ENCODE data around the gene PHLDB2. TPM values are rescaled to one million over a fixed set of nuclear protein-coding genes. Genes with fewer than 3 reads are reported as not detected.
A peak's percentile ranks its signal among the peaks of the same experiment; 100 is the strongest.
"Not testable (repeated sequence)": the region's sequence is repeated elsewhere in the genome, so short reads cannot be mapped to it uniquely, and the experiment has no call there.

Gene PHLDB2
- 10 to 100 TPM; 32.1 to 62.8 (median 55.0) TPM for polyA plus RNA-seq (ENCODE audit: insufficient read depth in 1 of 5, insufficient read length in 5 of 5, low replicate concordance in 1 of 5)
- long read RNA-seq, donor 1, full-length matches to known transcripts: 5 of 5 reads
- long read RNA-seq, donor 1, partial matches to known transcripts: 0 of 5 reads
- long read RNA-seq, donor 1, other reads (novel, unspliced or antisense): 0 of 5 reads
- long read RNA-seq, donor 2, partial matches to known transcripts: 0 of 1 reads
- long read RNA-seq, donor 2, other reads (novel, unspliced or antisense): 0 of 1 reads
- long read RNA-seq, donor 3, full-length matches to known transcripts: 4 of 4 reads
- long read RNA-seq, donor 3, partial matches to known transcripts: 0 of 4 reads
- long read RNA-seq, donor 3, other reads (novel, unspliced or antisense): 0 of 4 reads
- long read RNA-seq, donor 4, full-length matches to known transcripts: 5 of 5 reads
- long read RNA-seq, donor 4, partial matches to known transcripts: 0 of 5 reads
- long read RNA-seq, donor 4, other reads (novel, unspliced or antisense): 0 of 5 reads
- long read RNA-seq, donor 5, full-length matches to known transcripts: 5 of 5 reads
- long read RNA-seq, donor 5, partial matches to known transcripts: 0 of 5 reads
- long read RNA-seq, donor 5, other reads (novel, unspliced or antisense): 0 of 5 reads
- long read RNA-seq, donor 6, full-length matches to known transcripts: 4 of 4 reads
- long read RNA-seq, donor 6, partial matches to known transcripts: 0 of 4 reads
- long read RNA-seq, donor 6, other reads (novel, unspliced or antisense): 0 of 4 reads
- long read RNA-seq, donor 7, partial matches to known transcripts: 0 of 2 reads
- long read RNA-seq, donor 7, other reads (novel, unspliced or antisense): 0 of 2 reads
- long read RNA-seq, donor 8, partial matches to known transcripts: 0 of 2 reads
- long read RNA-seq, donor 8, other reads (novel, unspliced or antisense): 0 of 2 reads

DNA sequence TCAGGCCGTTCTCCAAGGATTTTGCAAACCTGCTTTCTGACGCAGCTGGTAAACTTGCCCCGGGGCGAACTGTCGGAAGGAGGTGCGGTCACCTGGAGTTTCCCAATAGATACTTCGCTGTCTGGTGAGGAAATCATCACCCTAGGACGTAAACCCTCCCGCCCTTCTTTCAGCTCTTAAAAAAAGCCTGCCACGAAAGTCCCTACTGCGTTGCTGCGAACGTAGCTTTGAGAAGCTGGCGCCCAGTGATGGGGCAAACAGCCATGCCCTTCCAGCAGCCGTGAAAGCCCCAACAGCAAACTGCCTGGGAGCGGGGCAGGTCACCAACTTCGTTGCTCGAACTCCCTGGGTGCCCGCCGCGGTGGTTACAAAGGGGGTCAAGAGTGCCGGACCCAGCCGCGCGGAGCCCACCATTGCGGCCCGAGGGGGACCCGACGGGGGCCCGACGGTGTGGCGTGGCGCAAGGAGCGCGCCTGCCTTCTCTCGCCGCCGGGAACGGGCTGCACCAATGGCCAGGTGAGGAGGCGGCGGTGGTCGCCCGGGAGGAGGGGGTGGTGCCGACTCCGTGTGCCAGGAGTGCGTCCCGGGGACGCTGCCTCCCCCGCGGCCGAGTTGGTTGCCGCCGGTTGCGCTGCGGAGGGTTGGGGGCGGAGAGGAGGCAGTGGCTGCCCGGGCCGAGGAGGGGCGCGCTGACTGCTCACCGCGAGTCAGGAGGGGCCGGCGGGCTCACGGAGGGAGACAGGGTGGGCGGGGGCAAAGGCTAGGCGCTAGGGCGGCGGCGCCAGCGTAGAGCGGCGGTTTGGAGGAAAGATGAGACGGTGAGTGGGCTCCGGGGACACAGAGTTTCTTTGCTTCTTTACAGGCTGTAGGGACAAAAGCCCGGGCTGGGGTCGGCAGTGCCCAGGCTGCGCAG lies at the start of gene PHLDB2:
TSS of gene PHLDB2 (plus strand) at position 205 of the 913 bp plus-strand sequence. CDS start 24,813 bp downstream, outside the sequence.
- peak; percentile 84 for DNase-seq

DNA sequence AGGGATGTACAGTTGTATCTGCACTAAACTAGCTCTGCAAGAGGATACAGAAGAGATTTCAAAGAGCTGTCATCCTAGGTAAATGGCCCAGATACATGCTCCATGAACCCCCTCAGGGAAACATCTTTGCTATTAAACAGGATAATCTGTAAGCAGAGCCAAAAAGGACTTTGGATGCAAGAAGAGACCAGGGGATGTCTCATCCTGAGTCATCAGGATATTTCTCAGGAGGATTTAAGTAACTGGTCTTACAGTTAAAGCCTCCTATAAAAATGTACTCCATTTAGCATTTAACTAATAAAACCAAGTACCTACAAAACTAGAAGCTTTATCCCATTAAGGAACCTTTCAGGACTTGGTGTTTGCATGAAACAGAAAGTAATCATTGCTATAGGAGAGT lies 48.2 kb upstream of the PHLDB2 start:
- no peak for DNase-seq

DNA sequence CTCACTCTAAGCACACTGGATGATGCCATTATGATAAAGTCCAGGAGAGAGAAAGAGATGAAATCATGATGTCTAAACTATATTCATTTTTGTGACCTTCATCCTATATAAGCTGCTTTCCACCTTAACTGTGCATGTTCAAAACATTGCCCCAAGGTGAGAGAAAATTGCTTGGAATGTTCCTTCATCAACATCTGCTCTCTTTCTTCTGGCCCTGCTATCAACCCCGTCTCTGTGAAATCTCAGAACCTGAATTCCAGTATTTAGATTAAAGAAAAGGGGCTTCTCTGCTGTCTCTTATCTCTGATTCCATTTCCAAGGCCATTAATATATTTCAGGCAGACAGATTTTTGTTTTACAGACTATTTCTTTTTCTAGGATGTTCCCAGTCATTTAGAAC lies 47.3 kb upstream of the PHLDB2 start:
- no peak for DNase-seq

DNA sequence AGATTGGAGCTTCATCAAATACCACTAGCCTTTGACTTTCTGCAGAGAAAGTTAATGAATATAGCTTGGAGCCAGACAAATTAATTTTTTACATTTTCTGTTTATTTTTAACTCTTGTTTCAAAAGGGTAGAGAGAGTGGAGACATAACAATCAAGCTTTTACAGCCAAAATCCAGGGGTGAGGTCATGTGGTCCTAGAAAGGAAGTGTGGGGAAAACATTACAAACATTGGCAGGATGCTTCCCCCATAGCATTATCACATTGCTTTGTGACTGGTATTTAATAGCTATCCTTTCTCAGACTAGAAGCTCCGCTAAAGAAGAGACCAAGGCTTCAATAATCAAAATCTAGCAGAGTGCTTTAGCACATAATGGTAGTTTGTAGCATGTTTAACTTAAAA lies 46.4 kb upstream of the PHLDB2 start:
- DNase-seq: no peak

DNA sequence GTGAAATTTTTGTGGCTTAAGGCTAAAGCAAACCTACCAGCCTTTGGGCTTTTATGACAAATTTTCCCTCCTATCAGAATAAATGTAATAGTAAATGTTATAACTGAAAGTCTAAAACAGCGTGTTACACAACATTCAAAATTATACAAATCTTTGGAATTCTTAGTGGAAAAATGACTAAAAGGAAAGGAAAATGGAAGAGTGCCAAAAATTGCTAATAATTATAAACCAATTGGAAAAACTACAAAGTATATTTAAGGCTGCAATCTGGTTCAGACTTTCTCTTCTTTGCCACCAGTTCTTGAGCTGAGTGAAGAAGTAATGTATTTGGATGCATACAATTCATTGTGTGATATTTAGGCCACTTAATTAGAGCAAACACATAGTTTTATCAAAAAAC lies 45.6 kb upstream of the PHLDB2 start:
- DNase-seq: peak in 1 of 2 donors; percentile 43

DNA sequence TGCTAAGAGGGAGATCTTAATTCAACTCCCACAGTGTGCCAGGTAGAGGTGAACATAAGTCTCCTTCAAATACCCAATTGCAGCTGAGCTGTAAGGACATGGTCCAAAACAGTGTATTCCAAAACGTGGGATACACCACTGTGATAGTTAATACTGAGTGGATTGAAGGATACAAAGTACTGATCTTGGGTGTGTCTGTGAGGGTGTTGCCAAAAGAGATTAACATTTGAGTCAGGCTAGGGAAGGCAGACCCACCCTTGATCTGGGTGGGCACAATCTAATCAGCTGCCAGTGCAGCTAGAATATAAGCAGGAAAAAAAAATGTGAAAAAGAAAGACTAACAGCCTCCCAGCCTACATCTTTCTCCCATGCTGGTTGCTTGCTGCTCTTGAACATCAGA lies 45.1 kb upstream of the PHLDB2 start:
- no peak for DNase-seq

DNA sequence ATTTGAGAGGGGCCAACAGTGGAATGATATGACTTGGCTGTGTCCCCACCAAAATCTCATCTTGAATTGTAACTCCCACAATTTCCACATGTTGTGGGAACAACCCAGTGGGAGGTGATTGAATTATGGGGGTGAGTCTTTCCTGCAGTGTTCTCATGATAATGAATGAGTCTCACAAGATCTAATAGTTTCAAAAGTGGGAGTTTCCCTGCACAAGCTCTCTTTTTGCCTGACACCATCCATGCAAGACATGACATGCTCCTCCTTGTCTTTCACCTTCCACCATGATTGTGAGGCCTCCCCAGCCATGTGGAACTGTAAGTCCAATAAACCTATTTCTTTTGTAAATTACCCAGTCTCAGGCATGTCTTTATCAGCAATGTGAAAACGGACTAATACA lies 42.3 kb upstream of the PHLDB2 start:
- not testable (repeated sequence) for DNase-seq

DNA sequence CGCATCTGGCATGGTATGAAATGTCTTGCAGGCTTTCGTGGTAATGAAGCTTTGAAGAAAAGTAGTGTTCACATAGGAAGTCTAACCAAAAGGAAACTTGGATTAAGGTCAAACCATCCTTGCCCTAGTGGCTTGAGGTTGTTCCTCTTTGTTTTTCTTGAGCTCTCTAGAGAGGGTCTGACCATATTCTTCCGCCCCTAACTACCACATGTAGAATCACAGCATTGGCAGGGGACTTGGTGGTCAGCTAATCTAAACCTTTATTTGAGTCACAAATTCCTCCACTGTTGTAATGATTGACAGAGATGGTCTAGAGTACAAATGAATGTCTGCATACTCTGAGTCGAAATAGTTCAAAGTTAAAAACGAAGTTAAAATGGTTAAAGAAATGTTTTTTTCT lies 39.1 kb upstream of the PHLDB2 start:
- no peak for DNase-seq

DNA sequence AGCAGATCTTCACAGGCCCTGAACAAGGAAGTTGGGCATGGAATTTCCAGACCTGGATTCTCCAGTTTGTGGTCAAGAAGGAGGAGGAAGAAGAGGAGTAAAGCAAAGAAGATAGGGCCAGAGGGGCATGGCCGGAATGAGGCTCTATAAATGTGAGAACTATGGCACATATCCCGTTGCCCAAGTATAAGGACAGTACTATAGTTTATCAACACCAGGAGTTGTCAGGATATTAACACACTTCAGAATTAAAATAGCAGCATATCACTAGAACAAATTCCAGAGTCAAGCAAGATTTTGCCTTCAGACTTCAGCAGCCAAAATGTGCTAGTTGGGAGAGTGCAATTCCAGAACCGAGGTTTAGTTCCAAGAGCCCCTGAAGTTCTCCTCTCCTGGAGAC lies 38.4 kb upstream of the PHLDB2 start:
- no peak for DNase-seq

DNA sequence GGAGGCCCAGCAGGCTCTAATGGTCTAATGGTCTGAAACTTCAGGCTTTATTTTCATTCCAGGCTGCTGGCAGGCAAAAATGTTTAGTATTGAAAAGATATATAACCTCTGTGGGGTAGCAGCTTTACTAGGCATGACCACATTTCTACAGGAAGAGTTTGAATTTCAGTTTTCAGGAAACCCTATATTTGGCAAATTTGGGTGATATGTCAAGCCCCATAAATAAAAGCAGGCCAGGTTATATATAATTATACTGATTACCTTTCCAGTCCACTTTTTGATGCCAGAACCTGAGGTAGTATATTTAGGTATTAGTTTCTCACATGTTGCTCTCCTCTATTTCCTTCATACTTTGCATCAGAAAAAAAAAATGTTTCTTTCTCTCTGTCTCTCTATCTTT lies 37.2 kb upstream of the PHLDB2 start:
- no peak for DNase-seq

DNA sequence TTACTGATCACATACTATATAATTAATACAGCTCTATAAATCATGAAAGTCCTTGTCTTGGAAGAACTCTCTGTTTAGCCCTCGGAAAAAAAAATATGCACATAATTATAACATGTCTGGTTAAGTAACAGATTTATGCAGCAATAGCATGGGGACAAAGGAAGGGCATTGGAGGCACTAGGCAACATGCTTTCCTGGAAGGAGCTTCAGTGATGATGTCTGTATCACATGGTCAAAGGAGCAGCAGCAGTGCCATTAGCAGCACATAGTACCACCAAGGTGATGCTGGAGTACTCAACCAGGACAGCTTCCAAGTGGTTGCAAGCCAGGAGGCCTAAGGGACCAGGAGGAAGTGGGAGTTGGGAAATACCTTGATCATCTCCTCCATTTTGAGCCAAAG lies 36.3 kb upstream of the PHLDB2 start:
- DNase-seq: no peak

DNA sequence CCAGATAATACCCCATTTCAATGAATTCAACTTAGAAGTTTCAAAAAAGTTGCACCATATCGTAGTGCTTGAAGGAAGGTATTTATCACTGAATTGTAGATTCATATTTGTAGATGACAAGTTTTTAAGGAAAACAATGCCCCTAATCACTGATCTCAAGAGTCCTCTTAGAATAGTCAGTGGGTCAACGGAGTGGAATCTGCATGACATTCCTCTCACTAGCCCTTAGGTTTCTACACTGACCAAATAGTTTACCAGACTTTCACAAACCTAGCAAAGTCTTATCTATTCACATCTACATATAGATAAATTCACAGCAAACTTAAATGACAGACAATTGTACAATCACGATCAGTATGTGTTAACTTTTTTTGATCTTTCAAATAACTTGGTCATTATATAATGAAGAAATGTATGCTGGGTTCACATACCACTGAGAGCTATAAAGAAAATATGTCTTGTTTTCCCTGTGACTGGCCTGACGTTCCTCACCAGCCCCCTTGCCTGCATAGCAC lies 35.7 kb upstream of the PHLDB2 start:
- DNase-seq: no peak

DNA sequence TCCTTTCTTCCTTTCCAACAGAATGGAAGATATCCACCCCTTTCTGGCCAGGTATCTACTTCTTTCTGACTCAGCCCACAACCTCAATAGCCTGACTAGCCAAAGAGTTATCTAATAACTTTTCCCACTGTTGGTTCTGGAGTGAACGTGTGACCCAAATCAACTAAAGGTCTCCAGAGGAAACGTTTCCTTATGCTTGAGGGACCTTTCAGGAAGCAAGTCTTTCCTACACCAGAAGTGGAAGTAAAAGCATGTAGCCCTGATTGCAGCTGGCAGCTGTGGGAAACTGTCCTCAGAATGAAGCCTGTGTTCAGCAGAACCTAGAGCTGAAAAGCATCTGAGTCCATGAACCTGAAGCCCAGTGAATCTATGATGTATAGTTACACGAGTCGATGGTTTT lies 34.7 kb upstream of the PHLDB2 start:
- DNase-seq: no peak

DNA sequence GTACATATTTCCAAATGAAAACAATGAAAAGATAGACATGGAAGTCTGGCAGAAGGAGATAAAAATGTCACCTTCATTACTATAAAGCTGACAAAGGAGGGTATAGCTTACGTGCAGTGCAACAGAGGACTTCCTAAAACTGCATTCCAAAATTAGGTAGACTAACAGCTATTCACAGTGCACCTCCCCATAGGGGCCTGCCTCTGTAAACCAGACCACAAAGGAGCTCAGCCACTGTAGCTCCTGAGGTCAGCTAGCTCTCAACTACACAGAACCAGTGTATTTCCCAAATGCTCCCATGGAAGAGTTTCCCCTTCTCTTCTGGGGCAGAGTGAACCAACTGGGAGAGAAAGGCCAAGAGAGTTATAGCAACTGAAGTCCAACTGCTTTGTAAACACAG lies 31.2 kb upstream of the PHLDB2 start:
- DNase-seq: no peak

DNA sequence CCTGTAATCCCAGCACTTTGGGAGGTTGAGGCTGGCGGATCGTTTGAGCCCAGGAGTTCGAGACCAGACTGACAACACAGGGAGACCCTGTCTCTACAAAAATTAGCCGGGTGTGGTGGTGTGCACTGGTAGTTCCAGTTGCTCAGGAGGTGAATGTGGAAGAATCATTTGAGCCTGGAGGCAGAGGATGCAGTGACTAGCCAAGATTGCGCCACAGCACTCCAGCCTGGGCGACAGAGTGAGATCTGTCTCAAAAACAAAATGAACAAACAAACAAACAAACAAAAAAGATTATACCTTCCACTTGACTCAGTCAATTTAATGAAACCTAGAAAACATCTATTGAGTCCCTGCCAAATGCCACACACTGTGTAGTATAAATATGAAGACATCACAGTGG lies 30.5 kb upstream of the PHLDB2 start:
- DNase-seq: no peak

DNA sequence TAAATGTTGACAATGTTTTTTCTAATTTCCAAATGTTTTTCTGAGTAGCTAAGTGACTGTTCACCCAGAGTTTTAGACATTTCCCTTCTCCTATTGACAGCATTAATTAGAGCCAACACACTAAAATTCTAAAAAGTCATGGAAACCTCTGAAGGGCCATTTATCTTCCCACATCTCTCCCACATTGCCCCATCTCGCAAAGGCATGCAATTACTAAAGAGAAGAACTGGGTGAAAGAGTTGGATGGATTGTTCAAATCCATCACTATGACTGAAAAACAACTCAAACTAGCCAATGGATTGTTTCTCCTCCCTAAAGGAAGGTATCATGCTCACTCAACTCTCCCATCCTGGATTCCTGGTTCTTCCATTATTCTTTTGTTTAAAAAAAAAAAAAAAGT lies 30.0 kb upstream of the PHLDB2 start:
- no peak for DNase-seq

DNA sequence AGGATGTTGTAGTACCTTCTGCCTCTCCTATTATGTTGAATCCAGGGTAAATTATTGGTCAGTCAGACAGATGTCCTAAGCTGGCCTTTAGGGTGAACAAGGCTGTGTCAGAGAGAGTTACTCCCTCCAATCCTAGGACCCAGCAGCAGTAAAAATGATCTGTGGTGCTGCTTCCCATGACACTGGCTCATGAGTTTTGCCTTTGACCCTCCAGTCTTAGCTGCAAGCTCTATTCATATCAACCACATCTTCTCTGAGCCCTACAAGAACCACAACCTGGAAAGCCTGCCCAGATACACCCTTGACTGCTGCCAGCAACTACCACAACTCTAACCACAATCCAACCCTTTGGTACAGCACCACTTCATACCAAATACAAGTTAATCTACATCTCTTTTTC lies 27.2 kb upstream of the PHLDB2 start:
- DNase-seq: no peak

DNA sequence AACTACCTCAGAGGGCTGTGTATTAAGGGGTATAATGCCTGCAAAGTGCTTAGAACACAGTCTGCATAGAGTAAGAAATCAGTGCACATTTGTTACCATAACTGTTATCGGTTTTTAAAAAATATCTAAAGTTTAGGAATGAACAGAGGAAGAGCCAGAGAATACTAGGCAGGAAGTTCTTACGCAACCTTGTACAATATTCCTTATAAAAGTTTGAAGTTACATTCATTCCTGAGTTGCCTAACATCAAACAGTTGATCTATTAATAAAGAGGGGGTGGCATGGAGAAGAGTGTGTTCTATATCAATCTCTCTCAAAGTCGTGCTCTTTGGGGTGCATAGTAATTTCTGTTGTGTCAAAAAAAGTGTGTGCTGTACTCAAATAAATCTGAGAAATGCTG lies 22.0 kb upstream of the PHLDB2 start:
- no peak for DNase-seq

DNA sequence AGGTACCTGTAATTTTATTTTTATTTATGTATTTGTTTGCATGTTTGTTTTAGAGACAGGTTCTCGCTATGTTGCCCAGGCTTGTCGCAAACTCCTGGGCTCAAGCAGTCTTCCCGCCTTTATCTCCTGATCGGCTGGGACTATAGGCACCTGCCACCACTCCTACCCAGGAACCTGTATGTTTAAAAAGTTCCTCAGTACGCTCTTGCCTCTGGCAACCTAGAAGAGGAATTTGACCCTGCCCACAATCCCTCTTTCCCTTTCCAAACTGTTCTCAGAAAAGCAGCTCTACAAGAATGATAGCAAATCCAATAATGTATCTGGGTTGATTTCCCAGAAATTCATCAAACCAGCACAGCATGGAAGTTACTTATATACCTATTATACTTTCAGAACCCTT lies 20.9 kb upstream of the PHLDB2 start:
- no peak for DNase-seq

DNA sequence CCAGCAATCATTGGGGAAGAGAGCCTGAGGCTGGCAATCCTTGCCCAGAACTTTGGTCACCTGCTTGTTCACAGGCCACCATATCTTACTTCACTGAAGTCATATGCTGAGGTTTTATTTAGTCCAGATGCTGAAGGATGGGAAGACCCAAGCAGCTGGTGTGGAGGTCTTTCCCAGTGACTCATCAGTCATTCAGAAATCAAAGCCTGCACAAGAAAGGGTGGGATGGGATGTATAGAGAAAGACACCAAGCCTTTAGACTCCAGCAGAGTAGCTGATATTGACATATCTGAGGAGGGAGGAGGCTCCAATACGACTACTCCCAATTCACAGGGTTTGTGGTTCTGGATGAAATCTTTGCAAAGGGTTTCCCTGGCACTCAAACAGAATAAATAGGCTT lies 13.0 kb upstream of the PHLDB2 start:
- no peak for DNase-seq

DNA sequence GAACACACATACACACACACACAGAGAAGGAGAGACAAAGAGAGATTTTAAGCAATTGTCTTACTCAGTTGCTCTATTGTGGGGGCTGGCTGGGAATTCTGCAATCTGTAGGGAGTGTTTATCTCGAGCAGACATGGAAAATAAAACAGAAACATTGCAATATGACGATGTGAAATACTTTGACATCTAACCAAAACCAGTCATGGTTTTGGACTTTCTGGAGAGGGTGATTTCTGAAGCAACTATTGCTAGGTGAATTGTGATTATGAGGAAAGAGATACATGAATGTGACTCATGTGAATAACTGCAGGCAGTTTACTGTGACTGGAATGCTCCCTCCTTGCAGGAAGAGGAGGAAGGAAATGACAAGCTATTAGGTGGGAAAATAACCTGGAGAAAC lies 12.3 kb upstream of the PHLDB2 start:
- no peak for DNase-seq

DNA sequence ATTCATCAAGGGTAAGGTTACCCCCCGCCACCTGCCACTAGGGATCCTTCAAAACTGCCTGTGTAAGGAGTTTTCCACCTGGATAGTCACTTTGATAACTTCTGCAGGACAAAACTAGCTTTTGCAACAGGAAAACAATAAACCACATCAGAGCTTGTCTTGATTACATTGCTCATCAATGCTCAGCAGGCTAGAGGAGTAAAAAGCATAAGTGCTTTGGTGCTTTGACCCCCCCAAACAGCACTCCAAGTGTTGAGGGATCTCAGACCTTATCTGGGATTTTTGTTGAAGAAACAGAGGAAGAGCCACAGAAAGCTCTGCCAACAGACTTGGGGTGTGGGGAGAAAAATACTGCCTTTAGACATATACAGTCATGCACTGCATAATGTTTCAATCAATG lies 10.8 kb upstream of the PHLDB2 start:
- DNase-seq: no peak
